ENCODE results near the gene PRODH2.
"Not testable (repeated sequence)": the region's sequence is repeated elsewhere in the genome, so short reads cannot be mapped to it uniquely, and the experiment has no call there.

PRODH2 gene

GRCh38 chr19:35843676-35844481 is 31.2 kb upstream of the PRODH2 start:
- DNase-seq: no peak

DNA sequence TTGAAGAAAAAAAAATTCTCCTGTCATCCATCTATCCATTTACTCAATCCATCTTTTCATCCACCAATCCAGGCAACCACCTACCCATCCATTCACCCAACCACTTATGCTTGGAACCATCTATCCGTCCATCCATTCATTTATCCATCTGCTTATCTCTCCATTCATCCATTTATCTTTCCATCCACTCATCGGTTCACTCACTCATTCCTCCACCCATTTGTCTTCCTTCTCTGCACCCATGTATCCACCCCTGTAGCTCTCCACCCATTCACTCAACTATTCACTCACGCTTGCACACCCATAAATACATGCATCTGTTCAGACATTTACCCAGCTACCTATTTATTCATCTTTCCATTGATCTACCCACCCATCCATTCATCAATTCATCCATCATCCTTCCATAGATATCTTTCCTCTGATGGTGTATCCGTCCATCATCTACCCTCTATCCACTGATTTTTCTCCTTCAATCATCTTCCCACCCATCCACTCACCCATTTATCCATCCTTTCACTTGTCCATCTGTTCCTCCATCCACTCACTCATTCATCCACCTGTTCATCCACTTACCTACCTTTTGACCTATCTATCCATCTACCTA is 30.1 kb upstream of the PRODH2 start:
- DNase-seq: no peak

GRCh38 chr19:35841961-35842595 is 29.4 kb upstream of the PRODH2 start:
- no peak for DNase-seq

DNA sequence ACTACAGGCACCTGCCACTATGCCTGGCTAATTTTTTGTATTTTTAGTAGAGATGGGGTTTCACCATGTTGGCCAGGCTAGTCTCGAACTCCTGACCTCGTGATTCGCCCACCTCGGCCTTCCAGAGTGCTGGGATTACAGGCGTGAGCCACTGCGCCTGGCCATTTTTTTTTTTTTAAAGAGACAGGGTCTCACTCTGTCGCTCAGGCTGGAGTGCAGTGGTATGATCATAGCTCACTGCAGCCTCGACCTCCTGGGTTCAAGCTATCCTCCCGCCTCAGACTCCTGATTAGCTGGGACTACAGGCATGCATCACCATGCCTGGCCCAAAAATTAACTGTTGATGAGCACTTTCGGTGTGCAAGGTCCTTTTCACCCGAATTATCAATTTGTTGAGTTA is 23.5 kb upstream of the PRODH2 start:
- DNase-seq: not testable (repeated sequence)

DNA sequence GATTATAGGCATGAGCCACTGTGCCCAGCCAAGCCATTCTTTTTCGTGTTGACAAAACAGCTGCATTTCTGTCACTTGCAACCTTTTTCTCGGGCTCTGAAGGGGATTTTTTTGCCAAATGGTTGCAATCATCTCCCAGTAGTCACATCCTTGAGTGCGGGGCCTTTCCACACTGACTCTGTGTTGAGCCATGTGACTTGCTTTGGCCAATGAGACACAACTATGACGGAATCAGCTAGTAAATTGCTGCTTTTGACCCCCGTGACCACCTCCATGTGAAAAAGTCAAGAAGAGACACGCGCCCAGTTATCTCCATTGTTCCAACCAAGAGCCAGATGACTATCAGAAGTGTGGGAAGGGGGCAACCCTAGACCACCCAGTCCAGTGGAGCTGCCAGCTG is 21.3 kb upstream of the PRODH2 start:
- no peak for DNase-seq

- no peak for DNase-seq
Observed at GRCh38 chr19:35832054-35832453, 19.4 kb upstream of the PRODH2 start.

DNA sequence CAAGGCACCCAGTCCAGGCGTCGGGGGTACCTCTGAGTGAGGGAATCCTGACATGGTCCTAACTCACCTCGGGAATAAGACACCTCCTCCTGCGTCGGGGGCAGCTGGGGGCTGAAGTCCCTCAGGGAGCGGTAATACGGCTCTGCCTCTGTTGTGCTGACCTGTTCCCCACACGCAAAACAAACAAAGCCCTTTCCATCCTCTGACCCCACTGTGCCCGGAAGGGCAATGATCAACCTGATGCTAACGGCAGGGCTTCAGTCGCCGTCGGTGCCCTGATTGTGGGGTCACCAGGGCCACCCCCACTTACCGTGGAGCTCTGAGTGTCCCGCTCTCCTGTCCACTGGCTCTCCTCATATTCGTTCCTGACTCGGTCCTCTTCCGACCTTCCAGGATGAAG is 18.3 kb upstream of the PRODH2 start:
- DNase-seq: no peak

GRCh38 chr19:35828692-35829301 is 16.2 kb upstream of the PRODH2 start:
- peak; percentile 15 to 33 for DNase-seq

GRCh38 chr19:35824150-35824549 is 11.5 kb upstream of the PRODH2 start:
- no peak for DNase-seq

- no peak for DNase-seq
Observed at GRCh38 chr19:35822579-35822978, 9.9 kb upstream of the PRODH2 start.

DNA sequence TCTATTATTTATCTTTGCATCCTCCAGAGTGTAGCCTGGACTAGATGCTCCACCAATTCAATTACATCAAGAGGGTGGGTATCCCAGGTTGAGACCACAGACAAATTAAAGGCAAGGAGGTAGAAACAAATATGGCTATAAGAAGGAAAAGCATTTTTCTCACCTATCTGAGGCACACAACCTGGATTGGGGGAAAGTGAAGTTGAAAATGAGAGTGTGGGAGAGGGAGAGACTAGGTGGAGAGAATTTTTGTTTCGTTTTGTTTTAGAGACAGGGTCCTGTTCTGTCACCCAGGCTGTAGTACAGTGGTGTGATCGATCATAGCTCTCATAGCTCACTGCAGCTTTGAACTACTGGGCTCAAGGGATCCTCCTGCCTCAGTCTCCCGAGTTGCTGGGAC is 5.8 kb upstream of the PRODH2 start:
- no peak for DNase-seq

- DNase-seq: no peak
Observed at GRCh38 chr19:35816846-35817245, 4.2 kb upstream of the PRODH2 start.

- no peak for DNase-seq
Observed at GRCh38 chr19:35816262-35816661, 3.6 kb upstream of the PRODH2 start.

DNA sequence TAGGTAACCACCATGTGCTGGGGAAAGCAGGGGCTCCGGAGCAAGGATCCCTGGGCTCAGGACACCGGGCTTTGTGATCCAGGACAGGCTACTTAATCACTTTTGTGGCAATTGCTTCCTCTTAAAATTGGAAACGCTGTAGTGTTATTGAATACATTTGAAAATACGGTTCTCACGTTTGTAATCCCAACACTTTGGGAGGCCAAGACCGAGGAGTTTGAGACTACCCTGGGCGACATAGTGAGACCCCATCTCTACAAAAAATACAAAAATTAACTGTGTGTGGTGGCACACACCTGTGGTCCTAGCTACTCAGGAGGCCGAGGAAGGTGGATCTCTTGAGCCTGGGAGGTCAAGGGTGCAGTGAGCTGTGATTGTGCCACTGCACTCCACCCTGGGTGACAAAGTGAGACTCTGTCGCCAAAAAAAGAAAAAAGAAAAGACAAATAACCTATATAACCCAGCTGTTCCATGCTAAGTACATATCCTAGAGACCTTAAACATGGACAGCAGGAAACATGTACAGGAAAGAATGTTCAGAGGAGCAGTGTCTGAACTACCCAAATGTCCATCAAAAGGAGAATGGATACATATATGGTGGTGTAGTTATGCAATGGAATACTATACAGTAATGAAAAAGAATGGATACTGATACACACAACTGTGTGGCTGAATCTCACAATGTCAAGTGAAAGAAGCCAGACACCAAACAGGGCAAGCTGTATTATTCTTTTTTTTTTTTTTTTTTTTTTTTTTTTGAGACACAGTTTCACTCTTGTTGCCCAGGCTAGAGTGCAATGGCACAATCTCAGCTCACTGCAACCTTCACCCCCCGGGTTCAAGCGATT is 622 bp upstream of the PRODH2 start:
- DNase-seq: no peak

DNA sequence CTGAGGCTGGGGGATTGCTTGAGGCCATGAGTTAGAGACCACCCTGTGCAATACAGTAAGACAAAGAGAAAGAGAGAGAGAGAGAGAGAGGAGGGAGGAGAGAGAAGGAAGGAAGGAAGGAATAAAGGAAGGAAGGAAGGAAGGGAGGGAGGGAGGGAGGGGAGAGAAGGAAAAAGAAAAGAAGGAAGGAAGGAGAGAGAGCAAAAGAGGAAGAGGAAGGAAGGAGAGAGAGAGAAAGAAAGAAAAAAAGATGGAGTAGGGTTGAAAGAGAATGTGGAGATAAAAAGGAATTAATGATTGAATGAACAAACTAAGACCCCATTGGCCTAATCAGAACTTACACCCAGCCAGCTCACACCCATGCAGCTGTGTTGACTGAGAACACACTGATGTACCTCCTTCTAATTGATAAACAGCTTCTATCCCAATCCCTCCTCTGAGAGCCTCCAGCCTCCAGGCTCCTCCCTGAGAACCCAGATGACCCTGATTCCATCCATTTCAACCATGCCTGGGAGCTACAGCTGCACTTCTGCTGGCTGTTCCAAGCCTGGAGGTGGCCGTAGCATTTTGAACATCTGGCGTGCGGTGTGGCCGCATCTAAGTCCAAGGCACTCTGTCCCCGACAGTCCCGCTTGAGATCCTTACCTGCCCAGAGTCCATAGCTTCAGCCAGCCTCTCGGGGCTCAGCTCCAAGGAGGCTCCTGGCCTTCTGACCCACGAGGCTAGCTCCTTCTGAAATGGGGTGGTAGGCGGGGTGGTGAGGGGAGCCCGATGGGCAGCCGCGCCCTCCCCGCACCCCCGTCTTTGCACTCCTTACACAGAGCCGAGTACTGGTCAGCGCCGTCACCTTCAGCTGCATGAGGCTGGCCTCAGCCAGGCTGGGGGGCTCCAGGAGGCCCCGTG is 1.1 kb downstream of the PRODH2 start:
- no peak for DNase-seq

- no peak for DNase-seq
Observed at GRCh38 chr19:35807633-35808032, 5.0 kb downstream of the PRODH2 start.

- no peak for DNase-seq
Observed at GRCh38 chr19:35806597-35806996, 6.0 kb downstream of the PRODH2 start.

DNA sequence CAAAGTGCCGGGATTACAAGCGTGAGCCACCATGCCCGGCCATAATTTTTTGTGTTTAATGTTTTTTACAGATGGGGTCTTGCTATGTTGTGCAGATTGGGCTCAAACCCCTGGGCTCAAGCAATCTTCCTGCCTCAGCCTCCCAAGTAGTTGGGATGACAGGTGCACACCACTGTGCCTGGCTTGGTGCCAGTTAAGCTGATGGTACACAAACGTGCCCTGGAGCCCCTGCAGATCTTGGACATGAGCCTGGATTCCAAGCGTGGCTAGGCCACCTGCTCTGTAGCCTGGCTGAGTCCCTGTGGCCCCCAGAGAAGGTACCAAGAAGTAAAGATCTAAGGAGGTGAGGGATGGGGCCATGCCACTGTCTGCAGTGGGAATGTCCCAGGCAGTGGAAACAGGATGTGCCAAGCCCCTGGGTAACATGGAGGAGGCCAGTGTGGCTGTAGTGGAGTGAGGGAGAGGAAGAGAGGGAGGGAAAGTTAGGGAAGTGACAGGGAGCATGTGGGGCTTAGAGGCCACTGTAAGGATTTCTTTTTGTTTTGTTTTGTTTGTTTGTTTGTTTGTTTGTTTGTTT is 7.0 kb downstream of the PRODH2 start:
- no peak for DNase-seq

GRCh38 chr19:35801828-35802227 is 10.8 kb downstream of the PRODH2 start:
- no peak for DNase-seq

- DNase-seq: no peak
Observed at GRCh38 chr19:35797663-35798062, 15.0 kb downstream of the PRODH2 start.

Data from CD4-positive, alpha-beta T cell treated with Interleukin-1 beta for 1 hour (primary cell).